A549 (cell line): ENCODE results near the gene CDK7. TPM values are rescaled to one million over a fixed set of nuclear protein-coding genes. Genes with fewer than 3 reads are reported as not detected.
A peak's percentile ranks its signal among the peaks of the same experiment; 100 is the strongest.

Source experiments
- ATAC-seq, 2 experiments: fragments of 200-7000 bp in 1 of 2; fragments of >200 bp in 1 of 2; cut with Nextera tagmentation in 1 of 2; cut with Tn5 transposase in 1 of 2; 3 replicates each; pipeline versions ENCODE4 v1.8.0 to v1.9.1; 2018 to 2020; ENCODE audit warnings: mild to moderate bottlenecking in 1 of 2, moderate library complexity in 1 of 2
- CTCF ChIA-PET: fragments of 300-600 bp; sonication (Branson Sonifier 250); formaldehyde crosslinking; extraction: SDS; loops from one replicate; lab custom pipeline; 2021; ENCODE audit warnings: antibody characterized with exemption, inconsistent platforms; lab: Yijun Ruan, JAX
- POLR2A ChIA-PET: fragments of 350-600 bp; formaldehyde crosslinking; extraction: SDS; loops from one replicate; lab custom pipeline; 2021; ENCODE audit warnings: antibody characterized with exemption, inconsistent platforms; lab: Yijun Ruan, JAX
- DNase-seq, 2 experiments: peaks; one replicate each; pipeline versions ENCODE4 v3.0.0 to v3.0.0-alpha.2; 2011 to 2016; ENCODE audit warnings: low read depth in 1 of 2, low spot score in 1 of 2
- FAIRE-seq: peaks from 2 replicates; lab custom pipeline; 2011; peaks lifted over from hg19 to GRCh38; lab: Jason Lieb, UNC
- H3K27ac ChIP-seq, 2 experiments: fragments of >200 bp; sonication (Bioruptor Twin); formaldehyde crosslinking; 3 replicates each; pipeline ENCODE4 v1.5.1; 2016 to 2017
- H3K4me1 ChIP-seq: fragments of >200 bp; sonication (Bioruptor Twin); formaldehyde crosslinking; 3 replicates; pipeline ENCODE4 v1.6.1; 2016
- H3K4me2 ChIP-seq: fragments of >200 bp; sonication (Bioruptor Twin); formaldehyde crosslinking; 3 replicates; pipeline ENCODE4 v1.6.1; 2016
- H3K4me3 ChIP-seq: fragments of >200 bp; sonication (Bioruptor Twin); formaldehyde crosslinking; 3 replicates; pipeline ENCODE4 v1.5.1; 2016
- H3K9me3 ChIP-seq: fragments of >200 bp; sonication (Bioruptor Twin); formaldehyde crosslinking; 3 replicates; pipeline ENCODE4 v1.6.1; 2016
- CBX2 ChIP-seq: fragments of 200-600 bp; sonication (generic); IDR thresholded peaks from 2 replicates; pipeline ENCODE4 v1.6.1; 2016; ENCODE audit warnings: low read depth, mild to moderate bottlenecking, borderline replicate concordance
- CEBPB ChIP-seq, 2 experiments: fragments of >200 bp in 1 of 2; sonication (Bioruptor Twin) in 1 of 2; formaldehyde crosslinking in 1 of 2; IDR thresholded peaks; 2 replicates each; pipeline ENCODE4 v1.6.1; 2012 to 2016
- CHD4 ChIP-seq: fragments of 200-600 bp; sonication (generic); IDR thresholded peaks from 2 replicates; pipeline ENCODE4 v1.6.1; 2016; ENCODE audit warnings: antibody characterized with exemption, mild to moderate bottlenecking, borderline replicate concordance
- EHF ChIP-seq: fragments of 250-450 bp; sonication (Bioruptor Pico); IDR thresholded peaks from 2 replicates; pipeline ENCODE4 v1.5.0; 2020; ENCODE audit warnings: mild to moderate bottlenecking
- FOXS1 ChIP-seq: fragments of 250-450 bp; sonication (Bioruptor Pico); IDR thresholded peaks from 2 replicates; pipeline ENCODE4 v1.5.0; 2020; ENCODE audit warnings: mild to moderate bottlenecking, moderate library complexity
- GATA3 ChIP-seq: IDR thresholded peaks from 2 replicates; pipeline ENCODE4 v1.6.1; 2012; ENCODE audit warnings: borderline replicate concordance
- HEYL ChIP-seq: fragments of 250-450 bp; sonication (Bioruptor Pico); IDR thresholded peaks from 2 replicates; pipeline ENCODE4 v1.8.0; 2021; ENCODE audit warnings: mild to moderate bottlenecking, moderate library complexity
- HOXB5 ChIP-seq: fragments of 250-450 bp; sonication (Bioruptor Pico); IDR thresholded peaks from 2 replicates; pipeline ENCODE4 v1.5.0; 2020; ENCODE audit warnings: mild to moderate bottlenecking, moderate library complexity
- JUN ChIP-seq, 2 experiments: fragments of >200 bp; sonication (Bioruptor Twin); formaldehyde crosslinking; IDR thresholded peaks; 2 replicates in 1 of 2; 3 replicates in 1 of 2; pipeline ENCODE4 v1.6.1; 2016 to 2017
- JUNB ChIP-seq: fragments of >200 bp; sonication (Bioruptor Twin); formaldehyde crosslinking; IDR thresholded peaks from 2 replicates; pipeline ENCODE4 v1.6.1; 2016
- KDM1A ChIP-seq: fragments of 200-600 bp; sonication (generic); IDR thresholded peaks from 2 replicates; pipeline ENCODE4 v1.6.1; 2016; ENCODE audit warnings: low read depth, mild to moderate bottlenecking
- MAFK ChIP-seq: fragments of 450-650 bp; IDR thresholded peaks from 2 replicates; pipeline ENCODE4 v1.6.1; 2014; ENCODE audit not compliant: partially characterized antibody
- NFE2L2 ChIP-seq: fragments of 150-350 bp; conservative IDR thresholded peaks from 2 replicates; pipeline ENCODE4 v1.6.1; 2014; ENCODE audit warnings: low read length
- NPAS2 ChIP-seq: fragments of 250-450 bp; sonication (Bioruptor Pico); IDR thresholded peaks from 2 replicates; pipeline ENCODE4 v1.8.0; 2022; ENCODE audit warnings: mild to moderate bottlenecking, moderate library complexity, borderline replicate concordance
- POLR2A ChIP-seq: IDR thresholded peaks from 2 replicates; pipeline ENCODE4 v1.6.1; 2012; ENCODE audit warnings: mild to moderate bottlenecking, low read length
- POLR2AphosphoS2 ChIP-seq: conservative IDR thresholded peaks from 2 replicates; pipeline ENCODE4 v1.6.1; 2012; ENCODE audit warnings: low read length, improper control_type of control experiment, inconsistent platforms
- RFX5 ChIP-seq: fragments of 450-650 bp; IDR thresholded peaks from 2 replicates; pipeline ENCODE4 v1.7.1; 2014; ENCODE audit warnings: antibody characterized with exemption, mild to moderate bottlenecking, moderate library complexity
- RNF2 ChIP-seq: fragments of 200-600 bp; sonication (generic); IDR thresholded peaks from 2 replicates; pipeline ENCODE4 v1.6.1; 2016; ENCODE audit warnings: low read depth, mild to moderate bottlenecking, antibody characterized with exemption, moderate library complexity, borderline replicate concordance
- SMC3 ChIP-seq: fragments of >200 bp; sonication (Bioruptor Twin); formaldehyde crosslinking; IDR thresholded peaks from 3 replicates; pipeline ENCODE4 v1.6.1; 2018; ENCODE audit warnings: inconsistent platforms
- SREBF2 ChIP-seq: fragments of 450-650 bp; IDR thresholded peaks from 2 replicates; pipeline ENCODE4 v1.6.1; 2014; ENCODE audit warnings: mild to moderate bottlenecking, moderate library complexity
- TFCP2L1 ChIP-seq: fragments of 250-450 bp; sonication (Bioruptor Pico); IDR thresholded peaks from 2 replicates; pipeline ENCODE4 v1.5.0; 2021; ENCODE audit warnings: mild to moderate bottlenecking
- ZFP36 ChIP-seq: fragments of 450-650 bp; IDR thresholded peaks from 2 replicates; pipeline ENCODE4 v1.6.1; 2014; ENCODE audit warnings: borderline replicate concordance; ENCODE audit not compliant: partially characterized antibody
- ZSCAN20 ChIP-seq: fragments of 250-450 bp; sonication (Bioruptor Pico); IDR thresholded peaks from 2 replicates; pipeline ENCODE4 v1.8.0; 2022; ENCODE audit warnings: mild to moderate bottlenecking, moderate library complexity
- WGBS: methylation state at CpG from one replicate; pipeline ENCODE4 v1.1.6; 2017; ENCODE audit errors: missing lambda C conversion rate; 5-methylcytosine and 5-hydroxymethylcytosine counted together
- polyA plus RNA-seq, 4 experiments: library from polyadenylated mRNA; depleted of rRNA in 3 of 4; stranded (reverse); fragments of >200 nt; fragmentation: RNase III in 1 of 4; extraction: RNeasy Plus Mini Kit Qiagen cat#74134 plus additional on column Dnase treatment in 1 of 4; gene quantifications; 2 replicates in 3 of 4; 3 replicates in 1 of 4; pipeline ENCODE4 v1.2.3, GENCODE V29; 2011 to 2017
- TF ChIP-seq, protein P1 (sequence below): IDR thresholded peaks from 2 replicates; pipeline ENCODE4 v1.6.1; 2012
- TF ChIP-seq, protein P2 (sequence below): fragments of >200 bp; sonication (Bioruptor Twin); formaldehyde crosslinking; IDR thresholded peaks from 2 replicates; pipeline ENCODE4 v1.6.1; 2016
- TF ChIP-seq, protein P3 (sequence below): IDR thresholded peaks from 2 replicates; pipeline ENCODE4 v1.6.1; 2012; ENCODE audit warnings: low read depth, borderline replicate concordance
- TF ChIP-seq, protein P4 (sequence below): fragments of 250-450 bp; sonication (Bioruptor Pico); IDR thresholded peaks from 2 replicates; pipeline ENCODE4 v1.5.0; 2020; ENCODE audit warnings: low read depth, mild to moderate bottlenecking, moderate library complexity
- TF ChIP-seq, protein P5 (sequence below): IDR thresholded peaks from 2 replicates; pipeline ENCODE4 v1.6.1; 2012

The CDK7 gene
- polyA plus RNA-seq, 2 of the 4 experiments (the other 2 are of a cell fraction) = 63.6 to 118 TPM

DNA sequence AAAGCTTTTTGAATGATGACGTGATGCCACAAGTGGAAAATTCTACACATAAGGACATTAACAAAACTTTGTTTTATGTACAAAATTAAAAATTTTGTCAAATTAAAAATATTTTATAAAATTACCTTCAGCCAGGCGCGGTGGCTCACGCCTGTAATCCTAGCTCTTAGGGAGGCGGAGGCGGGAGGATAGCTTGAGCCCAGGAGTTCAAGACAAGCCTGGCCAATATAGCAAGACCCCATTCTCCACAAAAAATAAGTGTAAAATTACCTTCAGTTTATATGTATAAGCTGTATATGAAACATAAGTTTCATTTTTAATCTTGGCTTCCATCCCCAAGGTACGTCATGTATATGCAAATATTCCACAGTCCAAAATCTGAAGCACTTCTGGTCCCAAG lies 40.9 kb downstream of the CDK7 start:
- no peak for DNase-seq
- no peak overlapping the region for H3K4me3 ChIP-seq
- ATAC-seq = no peak
- H3K4me1 ChIP-seq = peaks cover 30% of the 10 kb centered on the region
- H3K27ac ChIP-seq = no peak overlapping the region
- H3K4me2 ChIP-seq = no peak overlapping the region
- no peak for FAIRE-seq
- no peak for TF ChIP-seq TFCP2L1
- no peak for TF ChIP-seq POLR2A
- TF ChIP-seq KDM1A = no peak
- TF ChIP-seq ZSCAN20 (CRISPR knock-in tag) = no peak
- TF ChIP-seq NFE2L2 = no peak
- no peak for TF ChIP-seq JUNB
- TF ChIP-seq, protein P1, sequence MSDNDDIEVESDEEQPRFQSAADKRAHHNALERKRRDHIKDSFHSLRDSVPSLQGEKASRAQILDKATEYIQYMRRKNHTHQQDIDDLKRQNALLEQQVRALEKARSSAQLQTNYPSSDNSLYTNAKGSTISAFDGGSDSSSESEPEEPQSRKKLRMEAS = no peak
- no peak for TF ChIP-seq CBX2
- TF ChIP-seq CEBPB (IDR thresholded peaks at IDR 0.05) = no peak
- TF ChIP-seq POLR2AphosphoS2 = no peak
- TF ChIP-seq ZFP36 = no peak
- TF ChIP-seq CHD4 = no peak
- TF ChIP-seq, protein P2, sequence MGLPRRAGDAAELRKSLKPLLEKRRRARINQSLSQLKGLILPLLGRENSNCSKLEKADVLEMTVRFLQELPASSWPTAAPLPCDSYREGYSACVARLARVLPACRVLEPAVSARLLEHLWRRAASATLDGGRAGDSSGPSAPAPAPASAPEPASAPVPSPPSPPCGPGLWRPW = no peak
- TF ChIP-seq SMC3 = no peak
- TF ChIP-seq HOXB5 (CRISPR knock-in tag) = no peak
- TF ChIP-seq, all 56 proteins: peak for 0
- H3K9me3 ChIP-seq = no peaks in the 10 kb centered on the region
- CTCF ChIA-PET = interaction anchor here (0.9 to 1.0 kb wide), 2 partner anchors 13 to 120 kb away, joined by 3 read pairs; no protein-coding TSS in a partner anchor
- 94% methylated on average over 7 of the region's 7 CpGs for WGBS
- POLR2A ChIA-PET = no interaction called here

DNA sequence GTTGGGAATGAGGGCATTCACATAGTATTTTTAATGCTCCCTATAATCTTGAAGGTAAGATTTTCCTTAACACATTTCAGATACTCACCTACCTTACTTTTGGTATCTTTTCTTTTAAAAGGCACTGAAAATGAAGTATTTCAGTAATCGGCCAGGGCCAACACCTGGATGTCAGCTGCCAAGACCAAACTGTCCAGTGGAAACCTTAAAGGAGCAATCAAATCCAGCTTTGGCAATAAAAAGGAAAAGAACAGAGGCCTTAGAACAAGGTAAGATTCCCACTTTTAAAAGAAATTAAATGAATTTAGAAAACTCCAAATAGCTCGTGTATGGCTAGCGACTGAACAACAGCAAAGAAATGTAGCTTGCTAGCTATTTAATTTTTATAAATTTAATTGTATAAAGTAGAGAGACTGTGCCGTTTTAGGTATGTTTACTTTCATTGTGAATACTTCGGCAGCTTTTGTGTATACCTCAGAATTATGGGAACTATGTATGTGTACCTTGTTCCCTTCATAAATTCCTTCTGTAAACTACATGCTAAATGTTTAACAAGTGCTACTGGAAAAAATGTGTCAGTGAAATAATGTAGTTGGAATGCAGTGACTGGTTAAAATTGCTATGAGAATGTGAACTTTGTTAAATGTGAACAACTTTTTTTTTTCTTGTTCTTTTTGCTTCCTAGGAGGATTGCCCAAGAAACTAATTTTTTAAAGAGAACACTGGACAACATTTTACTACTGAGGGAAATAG lies 41.9 kb downstream of the CDK7 start:
- no peak for ATAC-seq
- 48% methylated on average over 5 of the region's 5 CpGs for WGBS

DNA sequence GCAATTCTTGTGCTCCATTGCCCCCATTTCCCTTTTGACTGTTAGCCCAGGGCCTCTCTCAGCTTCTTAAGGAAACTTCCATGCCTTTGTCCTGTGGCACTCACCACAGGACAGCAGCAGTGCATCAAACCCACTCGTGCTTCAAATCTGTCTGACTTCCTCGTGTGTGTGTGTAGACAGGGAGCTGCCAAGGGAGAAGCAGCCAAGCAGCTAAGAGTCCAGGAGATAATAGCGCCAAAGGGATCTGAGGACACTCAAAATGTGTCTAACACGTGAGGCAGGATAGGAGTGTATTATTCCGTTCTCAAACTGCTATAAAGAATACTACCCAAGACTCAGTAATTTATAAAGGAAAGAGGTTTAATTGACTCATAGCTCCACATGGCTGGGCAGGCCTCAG lies 44.8 kb downstream of the CDK7 start:
- H3K27ac ChIP-seq = no peak overlapping the region
- no peak for DNase-seq
- POLR2A ChIA-PET = no interaction called here
- 83% methylated on average over 5 of the region's 5 CpGs for WGBS
- TF ChIP-seq, protein P3, sequence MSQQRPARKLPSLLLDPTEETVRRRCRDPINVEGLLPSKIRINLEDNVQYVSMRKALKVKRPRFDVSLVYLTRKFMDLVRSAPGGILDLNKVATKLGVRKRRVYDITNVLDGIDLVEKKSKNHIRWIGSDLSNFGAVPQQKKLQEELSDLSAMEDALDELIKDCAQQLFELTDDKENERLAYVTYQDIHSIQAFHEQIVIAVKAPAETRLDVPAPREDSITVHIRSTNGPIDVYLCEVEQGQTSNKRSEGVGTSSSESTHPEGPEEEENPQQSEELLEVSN = no peak
- no peak for TF ChIP-seq HEYL (CRISPR knock-in tag)
- no peak for TF ChIP-seq EHF
- TF ChIP-seq, all 56 proteins: peak for 0
- Histone ChIP-seq H3K9me3 (no peaks in the 10 kb centered on the region), H3K4me1 (peaks cover 12% of the 10 kb centered on the region), H3K4me3 (no peak overlapping the region), H3K4me2 (no peak overlapping the region)
- FAIRE-seq (no peak), ATAC-seq (no peak)
- CTCF ChIA-PET = interaction anchor here (0.8 to 1.0 kb wide), 3 partner anchors 9 to 130 kb away, joined by 3 to 6 read pairs (median 3); no protein-coding TSS in a partner anchor

More for the DNA sequence above, 41.9 kb downstream of the CDK7 start:
- Histone ChIP-seq H3K9me3 (no peaks in the 10 kb centered on the region), H3K4me3 (no peak overlapping the region), H3K27ac (peak overlapping the region in 1 of 2 experiments; percentile 13; a peak in 2 of 6 replicates), H3K4me2 (peak overlapping the region; percentile 40), H3K4me1 (peaks cover 20% of the 10 kb centered on the region)
- ChIA-PET CTCF (interaction anchor here (0.9 to 1.3 kb wide), 4 partner anchors 8 to 60 kb away, joined by 3 to 4 read pairs (median 3); no protein-coding TSS in a partner anchor), POLR2A (no interaction called here)
- FAIRE-seq (no peak), DNase-seq (peak in 1 of 2 experiments; percentile 33)
- no peak for TF ChIP-seq SMC3

DNA sequence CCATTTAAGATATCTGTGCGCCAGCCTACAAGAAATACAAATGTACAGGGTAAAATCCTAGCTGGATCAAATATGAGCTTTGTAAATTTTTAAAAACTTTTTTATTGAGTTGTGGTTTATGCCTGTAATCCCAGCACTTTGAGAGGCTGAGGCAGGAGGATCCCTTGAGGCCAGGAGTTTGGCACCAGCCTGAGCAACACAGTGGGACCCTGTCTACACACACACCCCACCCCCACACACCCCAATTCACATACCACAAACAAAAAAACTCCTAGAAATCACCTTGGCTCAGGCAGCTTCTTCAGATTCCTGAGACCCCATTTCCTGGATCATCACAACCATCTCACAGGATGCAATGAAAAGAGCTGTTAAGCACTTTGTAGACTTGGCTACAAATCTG lies 46.4 kb downstream of the CDK7 start:
- no peaks in the 10 kb centered on the region for H3K9me3 ChIP-seq
- TF ChIP-seq GATA3 (no peak), FOXS1 (CRISPR knock-in tag) (no peak), JUNB (no peak), MAFK (no peak), JUN (IDR thresholded peaks at IDR 0.05) (no peak), RNF2 (no peak), SREBF2 (no peak), RFX5 (no peak), HOXB5 (CRISPR knock-in tag) (no peak), NPAS2 (CRISPR knock-in tag) (no peak)
- TF ChIP-seq, protein P3 = no peak
- TF ChIP-seq, protein P4, sequence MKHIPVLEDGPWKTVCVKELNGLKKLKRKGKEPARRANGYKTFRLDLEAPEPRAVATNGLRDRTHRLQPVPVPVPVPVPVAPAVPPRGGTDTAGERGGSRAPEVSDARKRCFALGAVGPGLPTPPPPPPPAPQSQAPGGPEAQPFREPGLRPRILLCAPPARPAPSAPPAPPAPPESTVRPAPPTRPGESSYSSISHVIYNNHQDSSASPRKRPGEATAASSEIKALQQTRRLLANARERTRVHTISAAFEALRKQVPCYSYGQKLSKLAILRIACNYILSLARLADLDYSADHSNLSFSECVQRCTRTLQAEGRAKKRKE (CRISPR knock-in tag) = no peak
- TF ChIP-seq, protein P5, sequence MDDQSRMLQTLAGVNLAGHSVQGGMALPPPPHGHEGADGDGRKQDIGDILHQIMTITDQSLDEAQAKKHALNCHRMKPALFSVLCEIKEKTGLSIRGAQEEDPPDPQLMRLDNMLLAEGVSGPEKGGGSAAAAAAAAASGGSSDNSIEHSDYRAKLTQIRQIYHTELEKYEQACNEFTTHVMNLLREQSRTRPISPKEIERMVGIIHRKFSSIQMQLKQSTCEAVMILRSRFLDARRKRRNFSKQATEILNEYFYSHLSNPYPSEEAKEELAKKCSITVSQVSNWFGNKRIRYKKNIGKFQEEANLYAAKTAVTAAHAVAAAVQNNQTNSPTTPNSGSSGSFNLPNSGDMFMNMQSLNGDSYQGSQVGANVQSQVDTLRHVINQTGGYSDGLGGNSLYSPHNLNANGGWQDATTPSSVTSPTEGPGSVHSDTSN = no peak

More for the DNA sequence above, 46.4 kb downstream of the CDK7 start:
- WGBS = 100% methylated on average over 1 of the region's 1 CpG
- ChIA-PET POLR2A (no interaction called here), CTCF (interaction anchor here (1.2 to 1.5 kb wide), 2 partner anchors 54 to 188 kb away, joined by 4 read pairs; partner anchors contain the start of gene SLC30A5)
- ATAC-seq = no peak
- DNase-seq = no peak
- Histone ChIP-seq H3K4me1 (peaks cover 10% of the 10 kb centered on the region), H3K4me3 (no peak overlapping the region), H3K27ac (no peak overlapping the region), H3K4me2 (no peak overlapping the region)
- no peak for FAIRE-seq
